Measurements from ENCODE around the gene SLITRK1. TPM values are rescaled to one million over a fixed set of nuclear protein-coding genes. Genes with fewer than 3 reads are reported as not detected.

SLITRK1 gene
- total and polyA plus RNA-seq, 2 donors (not counting 3 experiments of a cell fraction or from before 2014, with no cell fraction given) = not detected

DNA sequence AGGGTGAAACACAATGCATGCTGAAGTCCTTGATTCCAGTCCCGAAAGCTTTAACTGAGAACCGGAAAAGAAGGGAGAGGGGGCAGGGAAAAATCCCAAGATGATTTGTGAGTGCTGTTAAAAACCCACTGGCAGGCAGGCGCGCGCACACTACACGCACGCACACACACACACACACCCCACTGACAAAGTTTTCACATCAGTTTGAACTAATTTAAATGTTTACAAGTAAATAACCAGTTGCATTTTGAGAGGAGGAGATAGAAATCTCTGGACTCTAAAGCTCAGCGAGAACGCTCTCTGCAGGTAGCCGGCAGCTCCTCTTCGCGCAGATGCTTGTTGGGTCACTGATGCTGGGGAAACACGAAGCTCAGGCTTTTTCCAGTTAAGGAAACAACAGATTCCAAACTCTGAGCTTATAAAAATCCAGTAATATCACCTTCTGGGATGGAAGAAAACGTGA lies 818 bp upstream of the SLITRK1 start:
- H3K9me1 ChIP-seq (replicated peaks; ENCODE audit: control insufficient read depth, extremely low read depth, insufficient read depth, low read length) = no peaks in the 10 kb centered on the region
- no peak overlapping the region for H3K27ac ChIP-seq (ENCODE audit: insufficient read depth, low read depth, low read length)
- no peaks in the 10 kb centered on the region for H3K36me3 ChIP-seq (ENCODE audit: control insufficient read depth in 2 of 2, extremely low read depth in 1 of 2, insufficient read depth in 2 of 2, low read length in 2 of 2)
- no peak overlapping the region for H3K9ac ChIP-seq (replicated peaks; ENCODE audit: extremely low read depth, insufficient read depth, low read length)
- H4K20me1 ChIP-seq (replicated peaks; ENCODE audit: control insufficient read depth, extremely low read depth, insufficient read depth, low read length) = no peaks in the 10 kb centered on the region
- TF ChIP-seq CTCF (IDR thresholded peaks at IDR 0.05; ENCODE audit: extremely low read depth in 1 of 2, insufficient read depth in 1 of 2, low read depth in 1 of 2, low read length in 2 of 2) = no peak
- no peak for TF ChIP-seq GATA2 (IDR thresholded peaks at IDR 0.05; ENCODE audit: insufficient read depth, insufficient read length, low read depth, low read length)
- TF ChIP-seq MAX (IDR thresholded peaks at IDR 0.05; ENCODE audit: insufficient read depth, insufficient read length) = no peak
- TF ChIP-seq MYC (IDR thresholded peaks at IDR 0.05; ENCODE audit: low read depth, low read length) = no peak
- TF ChIP-seq POLR2A (IDR thresholded peaks at IDR 0.05; ENCODE audit: low read depth, low read length) = no peak
- no peak for TF ChIP-seq POLR2AphosphoS5 (IDR thresholded peaks at IDR 0.05; ENCODE audit: insufficient read depth, low read depth, low read length)
- TF ChIP-seq JUN (IDR thresholded peaks at IDR 0.05; ENCODE audit: borderline replicate concordance, insufficient read depth, insufficient read length, low read depth) = no peak
- TF ChIP-seq EZH2 (IDR thresholded peaks at IDR 0.05; ENCODE audit: borderline replicate concordance, low read depth, low read length, severe bottlenecking) = no peak
- no peaks in the 10 kb centered on the region for H3K79me2 ChIP-seq (ENCODE audit: control insufficient read depth, insufficient read depth, low read length)
- no peak overlapping the region for H3K4me2 ChIP-seq (ENCODE audit: insufficient read depth, low read length)
- BruUV-seq (replicated peaks) = no TSS peak
- DNase-seq (ENCODE audit: low read depth, low spot score) = no peak
- dilution Hi-C loops (cut with MboI; ENCODE audit: extremely low pct_ligation_motif_present, low sequenced_read_pairs) (no loop called here), intact Hi-C loops (cut with micrococcal nuclease) (no loop called here)
- ChIA-PET POLR2A (no interaction called here), CTCF (no interaction called here)
- no peak overlapping the region for H3K4me3 ChIP-seq (replicated peaks in 1 of 3; ENCODE audit: insufficient read depth in 1 of 3, low read depth in 1 of 3, low read length in 3 of 3)
- H2AFZ ChIP-seq (ENCODE audit: low read depth, low read length) = no peak overlapping the region
- FAIRE-seq = no peak
- no peaks in the 10 kb centered on the region for H3K4me1 ChIP-seq (ENCODE audit: control insufficient read depth, extremely low read depth, insufficient read depth, low read length)
- H3K27me3 ChIP-seq (ENCODE audit: control insufficient read depth in 2 of 2, insufficient read depth in 2 of 2, low read length in 2 of 2) = no peaks in the 10 kb centered on the region
- no peaks in the 10 kb centered on the region for H3K9me3 ChIP-seq (replicated peaks; ENCODE audit: control insufficient read depth, insufficient read depth, low read length)

Data from endothelial cell of umbilical vein (primary cell).